Superior temporal gyrus (tissue), 1 donor: ENCODE results near the gene CHML.
A peak's percentile ranks its signal among the peaks of the same experiment; 100 is the strongest.
"Not testable (repeated sequence)": the region's sequence is repeated elsewhere in the genome, so short reads cannot be mapped to it uniquely, and the experiment has no call there.

Experiments used
- DNase-seq: peaks from one replicate; pipeline ENCODE4 v3.0.0-alpha.2; 2016; ENCODE audit errors: extremely low spot score

The CHML gene

GRCh38 chr1:241640149-241640866, at the start of gene CHML, which contains the start of gene OPN3:
Gene CHML (minus strand): TSS chr1:241640369. CDS start chr1:241635766, 4,603 bp downstream.
Gene OPN3 (minus strand): TSS chr1:241640369. CDS start chr1:241640254, 115 bp downstream.
- peak; percentile 87 for DNase-seq

- no peak for DNase-seq
Measured at GRCh38 chr1:241688940-241689368, 48.8 kb upstream of the CHML start.

- DNase-seq, result no peak
Measured at GRCh38 chr1:241684108-241684507, 43.9 kb upstream of the CHML start.

- DNase-seq, result no peak
Measured at GRCh38 chr1:241682921-241683320, 42.8 kb upstream of the CHML start.

- DNase-seq, result not testable (repeated sequence)
Measured at GRCh38 chr1:241681861-241682448, 41.8 kb upstream of the CHML start.

GRCh38 chr1:241679961-241680360, 39.8 kb upstream of the CHML start:
- DNase-seq, result no peak

- DNase-seq, result no peak
Measured at GRCh38 chr1:241679404-241679803, 39.2 kb upstream of the CHML start.

- DNase-seq, result no peak
Measured at GRCh38 chr1:241678536-241678935, 38.4 kb upstream of the CHML start.

GRCh38 chr1:241677201-241677600, 37.0 kb upstream of the CHML start:
- no peak for DNase-seq

GRCh38 chr1:241675983-241676382, 35.8 kb upstream of the CHML start:
- DNase-seq, result no peak

GRCh38 chr1:241674805-241675384, 34.7 kb upstream of the CHML start:
- DNase-seq, result no peak

GRCh38 chr1:241672301-241672700, 32.1 kb upstream of the CHML start:
- no peak for DNase-seq

GRCh38 chr1:241666419-241666818, 26.2 kb upstream of the CHML start:
- no peak for DNase-seq

- DNase-seq, result no peak
Measured at GRCh38 chr1:241660424-241660972, 20.3 kb upstream of the CHML start.

GRCh38 chr1:241659016-241659415, 18.8 kb upstream of the CHML start:
- not testable (repeated sequence) for DNase-seq

- no peak for DNase-seq
Measured at GRCh38 chr1:241658081-241658793, 18.1 kb upstream of the CHML start.

- DNase-seq, result no peak
Measured at GRCh38 chr1:241654641-241655040, 14.5 kb upstream of the CHML start.

- DNase-seq, result no peak
Measured at GRCh38 chr1:241654019-241654418, 13.8 kb upstream of the CHML start.

- no peak for DNase-seq
Measured at GRCh38 chr1:241652012-241652411, 11.8 kb upstream of the CHML start, which contains the start of gene WDR64. Gene WDR64 (plus strand): TSS chr1:241652281. CDS start chr1:241652485, 204 bp downstream.

- DNase-seq, result no peak
Measured at GRCh38 chr1:241648159-241648558, 8.0 kb upstream of the CHML start.

- DNase-seq, result no peak
Measured at GRCh38 chr1:241647658-241648057, 7.5 kb upstream of the CHML start.

- no peak for DNase-seq
Measured at GRCh38 chr1:241646201-241646600, 6.0 kb upstream of the CHML start.
